Measurements from ENCODE around the gene PRM1. TPM values are rescaled to one million over a fixed set of nuclear protein-coding genes. Genes with fewer than 3 reads are reported as not detected.
"Not testable (repeated sequence)": the region's sequence is repeated elsewhere in the genome, so short reads cannot be mapped to it uniquely, and the experiment has no call there.

The PRM1 gene
- total and polyA plus RNA-seq, 2 of the 8 experiments (the other 6 are each of a cell fraction or from before 2014, with no cell fraction given): 0.54 to 0.82 TPM

GRCh38 chr16:11289696-11290095, 8.6 kb upstream of the PRM1 start:
- ChIA-PET CTCF (ENCODE audit: partially characterized antibody) (interaction anchor here (1.1 kb wide), 1 partner anchor 34 kb away, joined by 3 read pairs; the partner anchor contains the start of gene SOCS1), POLR2A (ENCODE audit: partially characterized antibody) (interaction anchor here (1.2 to 1.5 kb wide), 2 partner anchors 16 to 33 kb away, joined by 3 to 4 read pairs; partner anchors contain the start of gene PRM3)

More at GRCh38 chr16:11289696-11290095, 8.6 kb upstream of the PRM1 start:
- not testable (repeated sequence) for H3K4me1 ChIP-seq (replicated peaks in 1 of 4; ENCODE audit: control insufficient read depth in 3 of 4, insufficient read depth in 4 of 4, low read length in 3 of 4); H2BK12ac ChIP-seq (ENCODE audit: low read depth, low read length); H3K79me1 ChIP-seq (ENCODE audit: low read depth, low read length); H4K5ac ChIP-seq (ENCODE audit: insufficient read length, low read depth, low read length); H3K79me2 ChIP-seq (ENCODE audit: control insufficient read depth in 1 of 2, insufficient read depth in 2 of 2, low read length in 2 of 2); H3K36me3 ChIP-seq (ENCODE audit: control insufficient read depth in 2 of 4, insufficient read depth in 4 of 4, low read length in 3 of 4); H3K23ac ChIP-seq (ENCODE audit: insufficient read length); H2BK15ac ChIP-seq (ENCODE audit: low read length); H4K8ac ChIP-seq (ENCODE audit: extremely low read depth, insufficient read depth, low read length); H3K27me3 ChIP-seq (replicated peaks in 1 of 4; ENCODE audit: control insufficient read depth in 3 of 4, extremely low read depth in 1 of 4, insufficient read depth in 3 of 4, low read length in 3 of 4); H2BK5ac ChIP-seq (ENCODE audit: low read depth, low read length); FAIRE-seq; H4K20me1 ChIP-seq (replicated peaks in 1 of 2; ENCODE audit: control insufficient read depth in 1 of 2, insufficient read depth in 2 of 2, low read length in 2 of 2); H3K9ac ChIP-seq (replicated peaks in 1 of 4; ENCODE audit: extremely low read depth in 1 of 4, low read depth in 3 of 4, low read length in 3 of 4); H2AFZ ChIP-seq (ENCODE audit: low read length); H4K91ac ChIP-seq (replicated peaks; ENCODE audit: insufficient read length, low read length); H3K23me2 ChIP-seq (ENCODE audit: low read depth, low read length); H3K27ac ChIP-seq (ENCODE audit: low read depth, low read length); H3K14ac ChIP-seq (ENCODE audit: insufficient read length); H2AK5ac ChIP-seq (ENCODE audit: low read depth, low read length); H3K18ac ChIP-seq (ENCODE audit: extremely low read depth, low read length); DNase-seq (ENCODE audit: low read depth in 1 of 2, low spot score in 2 of 2); H3K4me2 ChIP-seq (ENCODE audit: insufficient read depth in 1 of 2, low read depth in 2 of 2, low read length in 2 of 2); H3K4me3 ChIP-seq (ENCODE audit: extremely low read depth in 1 of 4, insufficient read depth in 2 of 4, low read depth in 3 of 4, low read length in 4 of 4); H2BK120ac ChIP-seq (replicated peaks; ENCODE audit: low read depth, low read length); H3K56ac ChIP-seq (replicated peaks; ENCODE audit: insufficient read length, low read depth, low read length); H3K9me3 ChIP-seq (ENCODE audit: insufficient read depth in 2 of 2, low read depth in 1 of 2, low read length in 1 of 2); H2BK20ac ChIP-seq (ENCODE audit: low read length); H3K4ac ChIP-seq (replicated peaks; ENCODE audit: insufficient read length, low read depth, low read length)
- WGBS, 2 experiments (ENCODE audit: extremely low coverage in 1 of 2, insufficient coverage in 1 of 2, insufficient read length in 1 of 2, insufficient replicate concordance in 2 of 2, low coverage in 1 of 2, low lambda C conversion rate in 2 of 2, missing lambda C conversion rate in 1 of 2): 90% methylated on average over 4 of the region's 4 CpGs; no CpG with 5 or more reads in 1 of the 2 experiments

Measured in H1 (cell line).